ENCODE results near the gene P2RX1.

The P2RX1 gene

GRCh38 chr17:3923466-3924190 is 7.4 kb upstream of the P2RX1 start:
- no peak for FAIRE-seq

DNA sequence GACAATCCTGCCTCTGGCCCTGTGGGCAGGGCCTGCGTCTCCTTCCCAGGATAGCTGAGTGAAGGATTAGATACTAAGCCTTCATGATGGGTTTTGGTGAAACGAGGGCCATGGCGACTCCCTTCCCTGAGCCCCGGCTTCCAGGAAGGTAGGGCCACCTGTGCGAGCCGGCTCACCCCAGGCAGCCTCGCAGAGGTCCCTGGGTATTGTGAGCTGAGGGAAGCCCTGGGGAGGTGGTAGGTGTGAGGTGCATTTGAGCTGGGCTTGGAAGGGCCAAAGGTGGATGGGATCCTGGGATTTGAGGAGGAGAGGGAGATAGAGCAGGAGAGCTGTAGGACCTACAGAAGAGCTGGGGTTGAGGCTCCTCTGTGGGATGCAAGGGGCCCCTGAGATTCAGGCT is 6.5 kb upstream of the P2RX1 start:
- FAIRE-seq, result no peak

GRCh38 chr17:3921502-3922319 is 5.4 kb upstream of the P2RX1 start:
- no peak for FAIRE-seq

DNA sequence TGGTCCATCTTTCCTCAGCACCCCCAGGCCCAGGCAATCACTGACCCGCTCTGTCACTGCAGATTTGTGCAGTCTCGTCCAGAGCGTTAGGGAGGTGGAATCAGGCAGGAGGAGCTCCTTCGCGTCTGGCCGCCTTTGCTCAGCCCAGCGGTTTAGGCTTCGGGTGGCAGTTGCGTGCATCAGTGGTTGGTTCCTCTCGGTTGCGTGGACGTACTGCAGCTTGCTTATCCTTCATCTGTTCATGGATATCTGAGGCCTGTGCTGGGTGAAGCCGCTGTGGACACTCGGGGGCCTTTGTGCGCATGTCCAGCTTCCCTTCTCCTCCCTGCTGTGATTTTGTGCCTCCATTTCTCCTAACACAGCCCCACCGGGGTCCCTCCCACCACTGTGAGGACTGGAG is 4.7 kb upstream of the P2RX1 start:
- FAIRE-seq, result no peak

GRCh38 chr17:3919123-3919624 is 2.9 kb upstream of the P2RX1 start:
- FAIRE-seq, result no peak

GRCh38 chr17:3918372-3919122 is 2.3 kb upstream of the P2RX1 start:
- FAIRE-seq, result no peak

GRCh38 chr17:3917391-3917931 is 1.2 kb upstream of the P2RX1 start:
- FAIRE-seq, result no peak

- no peak for FAIRE-seq
Observed at GRCh38 chr17:3916825-3917224, 560 bp upstream of the P2RX1 start.

- FAIRE-seq, result no peak
Observed at GRCh38 chr17:3915581-3915994, 677 bp downstream of the P2RX1 start.

DNA sequence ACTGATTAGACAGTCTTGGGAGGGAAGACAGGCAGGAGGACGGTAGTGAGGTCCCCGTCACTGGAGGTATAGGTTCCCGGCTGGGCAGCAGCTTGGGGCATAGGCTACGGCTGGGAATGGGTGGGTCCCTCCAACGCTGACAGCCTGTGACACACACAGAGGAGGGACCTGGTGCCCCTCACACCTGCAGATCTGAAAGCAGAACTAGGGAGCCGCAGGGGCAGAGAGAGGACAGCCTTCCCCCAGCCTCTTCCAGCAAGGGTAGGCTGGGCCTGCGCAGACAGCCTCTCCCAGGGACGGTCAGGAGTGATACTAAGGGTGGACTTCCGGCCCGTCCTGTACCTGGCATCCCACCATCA is 2.0 kb downstream of the P2RX1 start:
- FAIRE-seq, result no peak

DNA sequence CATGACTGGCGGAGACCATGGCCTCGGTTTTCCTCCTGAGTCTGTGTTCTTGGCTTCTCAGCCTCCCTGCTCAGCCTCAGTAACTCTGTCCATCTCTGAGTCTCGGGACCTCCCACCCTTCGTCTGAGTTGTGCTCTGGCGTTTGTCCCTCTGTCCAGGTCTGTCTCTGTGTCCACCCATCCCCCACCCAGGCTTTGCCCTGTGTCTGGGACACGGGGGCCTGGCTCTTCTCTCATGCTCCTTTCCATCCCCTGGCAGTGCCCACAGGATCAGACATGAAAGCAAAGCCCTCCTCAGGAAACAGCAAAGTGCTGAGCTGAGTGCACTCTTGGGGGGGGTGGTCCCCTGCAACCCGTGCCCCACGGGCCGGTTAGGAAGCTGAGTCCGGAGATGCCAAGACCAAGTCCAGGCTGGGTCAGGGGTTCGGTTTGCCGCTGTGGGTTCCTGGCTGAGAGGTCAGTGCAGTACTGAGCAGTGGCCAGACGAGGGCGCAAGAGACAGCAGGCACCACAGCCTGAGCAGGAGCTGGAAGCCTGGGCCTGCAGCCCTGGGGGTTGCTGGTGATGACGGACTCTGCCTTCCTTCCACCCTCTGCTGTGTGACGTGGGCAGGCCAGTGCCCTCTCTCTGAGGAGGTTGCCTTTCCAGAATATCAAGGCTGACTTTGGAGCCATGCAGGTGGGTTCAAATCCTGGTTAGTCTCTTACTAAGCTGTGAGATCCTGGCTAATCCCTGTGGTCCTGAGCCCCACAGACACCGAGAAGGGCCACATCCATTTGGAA is 2.5 kb downstream of the P2RX1 start:
- no peak for FAIRE-seq

DNA sequence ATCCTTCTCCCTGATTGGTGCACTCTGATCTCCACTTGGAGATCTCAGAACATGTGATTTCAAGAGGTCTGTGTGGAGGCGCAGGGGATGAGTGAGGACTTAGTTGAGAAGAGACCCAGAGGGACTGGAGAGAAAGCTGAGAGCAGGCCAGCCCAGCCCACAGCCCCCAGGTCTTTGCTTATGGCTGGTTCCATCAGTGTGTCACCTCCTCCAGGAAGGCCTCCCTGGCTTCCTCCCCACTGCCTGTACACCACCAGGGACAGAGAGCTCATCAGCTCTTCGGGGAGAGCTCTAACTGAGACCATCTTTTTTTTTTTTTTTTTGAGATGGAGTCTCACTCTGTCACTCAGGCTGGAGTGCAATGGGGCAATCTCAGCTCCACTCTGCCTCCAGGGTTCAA is 3.4 kb downstream of the P2RX1 start:
- no peak for FAIRE-seq

GRCh38 chr17:3911271-3912053 is 4.8 kb downstream of the P2RX1 start:
- no peak for FAIRE-seq

DNA sequence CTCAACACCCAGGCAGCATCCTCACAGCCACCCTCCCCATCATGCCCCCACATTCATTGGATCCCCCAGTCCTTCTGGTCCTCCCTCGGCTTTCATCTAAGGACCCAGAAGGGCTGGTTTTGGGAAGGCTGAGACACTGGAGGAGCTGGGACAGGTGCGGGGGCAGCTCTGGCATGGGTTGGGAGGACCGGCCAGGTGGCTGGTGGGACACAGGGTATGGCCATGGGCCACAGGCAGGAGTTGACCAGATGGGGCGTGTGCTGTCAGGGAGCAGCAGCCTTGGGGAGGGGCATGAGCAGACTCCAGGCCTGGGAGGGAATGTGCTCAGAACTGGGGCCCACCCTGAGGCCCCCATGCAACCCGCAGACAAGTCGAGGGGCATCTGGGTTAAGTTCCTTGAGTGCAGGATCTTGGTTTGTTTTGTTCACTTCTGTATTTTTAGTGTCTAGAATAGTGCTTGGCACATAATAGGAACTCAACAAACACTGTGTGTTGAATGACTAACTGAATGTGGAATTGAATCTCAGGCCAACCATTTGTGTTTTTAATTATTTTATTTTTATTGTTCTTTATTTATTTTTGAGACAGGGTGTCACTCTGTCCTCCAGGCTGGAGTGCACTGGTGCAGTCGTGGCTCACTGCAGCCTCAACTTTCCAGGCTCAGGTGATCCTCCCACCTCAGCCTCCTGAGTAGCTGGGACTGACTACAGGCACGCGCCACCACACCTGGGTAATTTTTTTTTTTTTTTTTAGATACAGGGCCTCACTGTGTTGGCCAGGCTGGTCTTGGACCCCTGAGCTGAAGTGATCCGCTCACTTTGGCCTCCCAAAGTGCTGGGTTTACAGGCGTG is 5.6 kb downstream of the P2RX1 start:
- no peak for FAIRE-seq

DNA sequence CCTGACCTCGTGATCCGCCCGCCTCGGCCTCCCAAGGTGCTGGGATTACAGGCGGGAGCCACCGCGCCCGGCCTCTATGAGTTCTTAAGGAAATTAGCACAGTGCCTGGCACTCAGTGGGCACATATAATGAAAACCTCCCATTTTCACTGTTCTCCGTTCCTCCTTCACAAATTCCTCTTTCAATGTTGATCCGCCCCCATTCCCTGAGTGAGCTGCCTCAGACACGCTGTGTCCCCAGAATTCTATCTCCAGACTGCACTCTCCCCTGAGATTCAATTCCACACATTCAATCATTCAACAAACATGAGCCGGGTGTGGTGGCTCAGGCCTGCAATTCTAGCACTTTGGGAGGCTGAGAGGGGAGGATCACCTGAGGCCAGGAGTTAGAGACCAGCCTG is 7.0 kb downstream of the P2RX1 start:
- no peak for FAIRE-seq

GRCh38 chr17:3907483-3908216 is 8.6 kb downstream of the P2RX1 start:
- no peak for FAIRE-seq

- FAIRE-seq, result no peak
Observed at GRCh38 chr17:3906881-3907280, 9.4 kb downstream of the P2RX1 start.

DNA sequence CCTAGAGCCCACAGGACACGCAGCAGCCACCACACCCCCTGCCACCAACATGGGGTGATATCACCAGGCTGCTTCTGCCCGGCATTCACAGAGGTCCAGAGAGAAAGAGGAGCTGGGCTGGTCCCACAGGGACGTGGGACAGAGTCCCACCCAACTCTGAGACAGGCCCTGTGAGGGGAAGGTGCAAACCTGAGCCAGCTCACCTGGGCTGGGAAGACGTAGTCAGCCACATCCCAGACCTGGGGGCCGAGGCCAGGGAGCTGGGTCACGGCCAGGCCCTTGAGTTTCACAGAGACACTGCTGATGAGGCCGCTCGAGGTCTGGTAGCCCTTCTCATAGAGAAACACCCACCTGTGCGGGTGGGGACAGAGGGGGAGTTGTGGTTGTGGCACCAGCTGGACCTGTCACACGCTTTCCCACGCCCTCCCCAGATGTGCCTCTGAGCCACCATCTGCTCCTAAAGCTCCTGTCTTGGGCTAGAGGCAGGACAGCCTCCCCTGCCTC is 11.2 kb downstream of the P2RX1 start:
- FAIRE-seq, result no peak

- no peak for FAIRE-seq
Observed at GRCh38 chr17:3904501-3904900, 11.8 kb downstream of the P2RX1 start.

DNA sequence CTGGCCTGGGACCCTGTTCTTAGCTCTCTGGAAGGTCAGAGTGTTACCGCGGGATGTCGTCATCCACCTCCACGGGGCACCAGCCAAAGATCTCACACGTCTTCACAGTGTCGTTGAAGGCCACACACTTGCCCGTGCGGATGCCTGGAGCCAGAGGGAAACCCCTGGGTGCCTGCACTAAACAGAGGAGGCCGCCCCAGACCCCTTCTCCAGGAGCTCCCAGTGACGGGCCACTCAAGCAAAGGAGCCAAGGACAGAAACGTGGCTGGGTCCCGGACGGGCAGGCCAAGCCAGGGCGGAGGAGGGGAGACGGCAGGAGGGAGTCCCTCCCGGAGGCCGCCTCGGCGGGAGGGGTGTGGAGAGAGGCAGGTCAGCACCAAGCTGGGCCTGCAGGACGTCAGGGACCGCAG is 12.4 kb downstream of the P2RX1 start:
- FAIRE-seq, result no peak

Data from A204.1 (cell line).